Omental fat pad (tissue), 4 donors: ENCODE measurements around the gene GRM7. TPM values are rescaled to one million over a fixed set of nuclear protein-coding genes. Genes with fewer than 3 reads are reported as not detected.
A peak's percentile ranks its signal among the peaks of the same experiment; 100 is the strongest.

Source experiments
- ATAC-seq: fragments of 150-250 bp; one replicate; pipeline ENCODE4 v1.9.1; 2016; ENCODE audit warnings: mild to moderate bottlenecking, moderate library complexity; ENCODE audit not compliant: low FRiP score
- DNase-seq: peaks from one replicate; pipeline ENCODE4 v3.0.0-alpha.2; 2019; ENCODE audit warnings: low spot score
- CTCF ChIP-seq, 3 donors: fragments of 450-650 bp; IDR thresholded peaks; one replicate each; pipeline ENCODE4 v1.5.1; 2016 to 2017; ENCODE audit warnings: antibody characterized with exemption in 3 of 3, mild to moderate bottlenecking in 3 of 3, moderate library complexity in 2 of 3
- total RNA-seq, 4 donors: library from RNA; depleted of rRNA; stranded (reverse); fragments of >200 nt; gene quantifications; one replicate each; pipeline ENCODE4 v1.1.0, GENCODE V29; 2016

The GRM7 gene
- total RNA-seq, 4 donors from 2014 or later, result 0.12 to 0.82 (median 0.28) TPM; not detected in 1

- DNase-seq (no peak), ATAC-seq (no peak)
- TF ChIP-seq CTCF (IDR thresholded peaks at IDR 0.05), result no peak
Observed at GRCh38 chr3:7713724-7714123, 852.8 kb downstream of the GRM7 start.

GRCh38 chr3:7720649-7721297 lies 859.9 kb downstream of the GRM7 start:
- DNase-seq, result no peak
- TF ChIP-seq CTCF (IDR thresholded peaks at IDR 0.05), result no peak
- peak; percentile 57 for ATAC-seq

- DNase-seq, result no peak
- no peak for TF ChIP-seq CTCF (IDR thresholded peaks at IDR 0.05)
Observed at GRCh38 chr3:7721869-7722268, 861.0 kb downstream of the GRM7 start.

GRCh38 chr3:7728566-7729519 lies 867.9 kb downstream of the GRM7 start:
- TF ChIP-seq CTCF (IDR thresholded peaks at IDR 0.05), result no peak
- no peak for DNase-seq
- no peak for ATAC-seq

More at GRCh38 chr3:7721869-7722268, 861.0 kb downstream of the GRM7 start:
- no peak for ATAC-seq

- TF ChIP-seq CTCF (IDR thresholded peaks at IDR 0.05), result no peak
- DNase-seq (no peak), ATAC-seq (no peak)
Observed at GRCh38 chr3:7733933-7734332, 873.0 kb downstream of the GRM7 start.

GRCh38 chr3:7734456-7734855 lies 873.5 kb downstream of the GRM7 start:
- no peak for DNase-seq
- no peak for ATAC-seq
- no peak for TF ChIP-seq CTCF (IDR thresholded peaks at IDR 0.05)
